GM12878 (cell line): ENCODE results near the gene CRHR2.

ENCODE experiments used
- CBX3 ChIP-seq: fragments of 200-600 bp; sonication (generic); IDR thresholded peaks from 2 replicates; pipeline ENCODE4 v1.6.1; 2016; ENCODE audit warnings: low read depth, borderline replicate concordance
- FOXM1 ChIP-seq: IDR thresholded peaks from 2 replicates; pipeline ENCODE4 v1.6.1; 2012; ENCODE audit warnings: low read depth, mild to moderate bottlenecking, inconsistent platforms, low read length, moderate library complexity
- LARP7 ChIP-seq: fragments of 450-650 bp; IDR thresholded peaks from 2 replicates; pipeline ENCODE4 v1.6.1; 2017; ENCODE audit warnings: mild to moderate bottlenecking
- POLR2A ChIP-seq: IDR thresholded peaks from 2 replicates; pipeline ENCODE4 v1.6.1; 2011; ENCODE audit warnings: low read depth, mild to moderate bottlenecking, low read length
- RAD21 ChIP-seq: IDR thresholded peaks from 2 replicates; pipeline ENCODE4 v1.6.1; 2011; ENCODE audit warnings: mild to moderate bottlenecking, low read depth, low read length, moderate library complexity; ENCODE audit not compliant: insufficient read depth

- TF ChIP-seq POLR2A (no peak), CBX3 (no peak), RAD21 (no peak), LARP7 (no peak), FOXM1 (no peak)
These were observed 31.1 kb upstream of the CRHR2 start for GRCh38 chr7:30713392-30713791.
